Bronchial epithelial cell (primary cell): Measurements from ENCODE around the gene WDFY3. TPM values are rescaled to one million over a fixed set of nuclear protein-coding genes. Genes with fewer than 3 reads are reported as not detected.
"Not testable (repeated sequence)": the region's sequence is repeated elsewhere in the genome, so short reads cannot be mapped to it uniquely, and the experiment has no call there.

Experiments
- DNase-seq: peaks from one replicate; pipeline ENCODE4 v3.0.0-alpha.2; 2010; ENCODE audit warnings: low read depth
- FAIRE-seq: peaks from 2 replicates; lab custom pipeline; 2011; peaks lifted over from hg19 to GRCh38; lab: Jason Lieb, UNC
- H3K27me3 ChIP-seq: 2 replicates; pipeline ENCODE4 v1.5.1; 2011; ENCODE audit warnings: low read length; ENCODE audit not compliant: control insufficient read depth, insufficient read depth
- H3K36me3 ChIP-seq: 2 replicates; pipeline ENCODE4 v1.5.1; 2011; ENCODE audit warnings: low read length; ENCODE audit not compliant: control insufficient read depth, insufficient read depth
- H3K4me3 ChIP-seq: 2 replicates; pipeline ENCODE4 v1.5.1; 2011; ENCODE audit warnings: mild to moderate bottlenecking, low read depth, low read length, control low read depth
- total RNA-seq: library from RNA; depleted of rRNA; stranded (reverse); fragments of >200 nt; gene quantifications from 2 replicates; pipeline ENCODE4 v1.2.1, GENCODE V29; 2014
- TF ChIP-seq, protein P1 (sequence below): IDR thresholded peaks from 2 replicates; pipeline ENCODE4 v1.5.1; 2011; ENCODE audit warnings: mild to moderate bottlenecking, moderate library complexity, low read length, control low read depth, inconsistent platforms; ENCODE audit not compliant: insufficient read depth, severe bottlenecking

WDFY3 gene
- total RNA-seq, 1 donor from 2014 or later, result 33.2 TPM

DNA sequence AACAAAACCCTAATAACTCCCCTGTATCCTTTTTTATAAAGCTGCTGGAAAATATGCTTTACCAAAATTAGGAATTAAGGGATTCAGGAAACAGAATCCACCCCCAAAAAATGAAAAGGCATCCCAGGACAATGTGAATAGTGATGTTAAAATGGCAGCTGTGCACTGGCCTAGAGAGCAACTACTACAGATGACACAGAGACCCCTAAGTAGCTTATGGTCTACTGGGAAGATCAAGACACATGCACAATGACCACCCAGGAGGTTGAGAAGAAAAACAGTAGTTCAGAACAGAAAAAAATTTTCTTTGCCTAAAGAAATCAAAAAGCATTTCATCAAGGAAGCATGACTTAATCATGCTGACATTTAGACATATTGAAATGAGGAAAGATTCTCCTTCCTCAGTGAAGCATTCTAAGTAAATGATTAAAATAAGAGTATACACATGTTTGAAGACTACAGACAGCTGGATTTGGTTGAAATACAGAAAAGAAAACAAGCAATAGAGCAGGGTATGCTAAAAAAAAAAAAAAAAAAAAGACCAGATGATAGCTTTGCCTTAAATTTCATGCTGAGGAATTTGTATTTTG lies 117.3 kb downstream of the WDFY3 start:
- Histone ChIP-seq H3K27me3 (no peaks in the 10 kb centered on the region), H3K4me3 (no peak overlapping the region), H3K36me3 (no peaks in the 10 kb centered on the region)
- no peak for DNase-seq
- FAIRE-seq, result no peak
- TF ChIP-seq, protein P1, sequence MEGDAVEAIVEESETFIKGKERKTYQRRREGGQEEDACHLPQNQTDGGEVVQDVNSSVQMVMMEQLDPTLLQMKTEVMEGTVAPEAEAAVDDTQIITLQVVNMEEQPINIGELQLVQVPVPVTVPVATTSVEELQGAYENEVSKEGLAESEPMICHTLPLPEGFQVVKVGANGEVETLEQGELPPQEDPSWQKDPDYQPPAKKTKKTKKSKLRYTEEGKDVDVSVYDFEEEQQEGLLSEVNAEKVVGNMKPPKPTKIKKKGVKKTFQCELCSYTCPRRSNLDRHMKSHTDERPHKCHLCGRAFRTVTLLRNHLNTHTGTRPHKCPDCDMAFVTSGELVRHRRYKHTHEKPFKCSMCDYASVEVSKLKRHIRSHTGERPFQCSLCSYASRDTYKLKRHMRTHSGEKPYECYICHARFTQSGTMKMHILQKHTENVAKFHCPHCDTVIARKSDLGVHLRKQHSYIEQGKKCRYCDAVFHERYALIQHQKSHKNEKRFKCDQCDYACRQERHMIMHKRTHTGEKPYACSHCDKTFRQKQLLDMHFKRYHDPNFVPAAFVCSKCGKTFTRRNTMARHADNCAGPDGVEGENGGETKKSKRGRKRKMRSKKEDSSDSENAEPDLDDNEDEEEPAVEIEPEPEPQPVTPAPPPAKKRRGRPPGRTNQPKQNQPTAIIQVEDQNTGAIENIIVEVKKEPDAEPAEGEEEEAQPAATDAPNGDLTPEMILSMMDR, result no peak

GRCh38 chr4:84848432-84848831 lies 118.1 kb downstream of the WDFY3 start:
- no peaks in the 10 kb centered on the region for H3K27me3 ChIP-seq
- DNase-seq, result no peak
- H3K36me3 ChIP-seq, result no peaks in the 10 kb centered on the region
- FAIRE-seq, result no peak
- H3K4me3 ChIP-seq, result no peak overlapping the region
- TF ChIP-seq, protein P1, result no peak

GRCh38 chr4:84847978-84848377 lies 118.5 kb downstream of the WDFY3 start:
- DNase-seq (no peak), FAIRE-seq (no peak)
- Histone ChIP-seq H3K27me3 (no peaks in the 10 kb centered on the region), H3K4me3 (no peak overlapping the region), H3K36me3 (no peaks in the 10 kb centered on the region)
- TF ChIP-seq, protein P1, result no peak

DNA sequence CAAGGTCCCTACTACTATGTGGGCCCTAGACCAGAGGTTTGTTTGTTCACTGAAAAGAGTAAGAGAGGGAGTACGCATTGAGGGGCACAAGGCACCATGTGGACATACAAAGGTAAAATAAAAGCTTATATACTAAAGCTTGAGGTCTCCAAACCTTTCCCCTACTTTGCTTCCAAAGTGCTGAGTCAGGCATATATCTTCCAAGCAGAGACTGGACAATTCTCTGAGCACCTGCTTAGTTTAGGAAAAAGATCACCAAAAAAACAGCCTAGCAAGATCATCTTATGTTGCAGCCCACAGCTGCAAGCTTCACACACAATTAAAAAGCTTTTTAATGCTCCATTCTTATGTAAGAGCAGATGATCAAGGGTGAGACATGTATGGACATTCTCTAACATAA lies 119.5 kb downstream of the WDFY3 start:
- DNase-seq (no peak), FAIRE-seq (no peak)
- Histone ChIP-seq H3K4me3 (no peak overlapping the region), H3K27me3 (no peaks in the 10 kb centered on the region), H3K36me3 (no peaks in the 10 kb centered on the region)
- TF ChIP-seq, protein P1, result no peak

- Histone ChIP-seq H3K4me3 (no peak overlapping the region), H3K27me3 (no peaks in the 10 kb centered on the region), H3K36me3 (peaks cover 4% of the 10 kb centered on the region)
- FAIRE-seq (no peak), DNase-seq (no peak)
- TF ChIP-seq, protein P1, result no peak
These were observed 125.1 kb downstream of the WDFY3 start for GRCh38 chr4:84841435-84841834.

- Histone ChIP-seq H3K27me3 (no peaks in the 10 kb centered on the region), H3K4me3 (no peak overlapping the region), H3K36me3 (peaks cover 4% of the 10 kb centered on the region)
- TF ChIP-seq, protein P1, result no peak
- FAIRE-seq (no peak), DNase-seq (no peak)
These were observed 128.7 kb downstream of the WDFY3 start for GRCh38 chr4:84837751-84838150.

DNA sequence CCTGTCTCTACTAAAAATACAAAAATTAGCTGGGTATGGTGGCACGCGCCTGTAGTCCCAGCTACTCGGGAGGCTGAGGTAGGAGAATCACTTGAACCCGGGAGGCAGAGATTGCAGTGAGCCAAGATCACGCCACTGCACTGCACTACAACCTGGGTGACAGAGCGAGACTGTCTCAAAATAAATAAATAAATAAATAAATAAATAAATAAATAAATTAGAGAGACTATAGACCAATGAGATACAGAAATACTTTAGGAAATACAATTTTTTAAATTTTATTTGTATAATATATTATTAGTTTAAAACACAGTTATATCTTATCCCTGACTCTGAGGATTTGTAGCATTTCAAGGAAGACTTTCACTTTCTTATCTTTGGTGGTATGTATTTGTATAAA lies 136.9 kb downstream of the WDFY3 start:
- not testable (repeated sequence) for H3K27me3 ChIP-seq, H3K36me3 ChIP-seq, FAIRE-seq, H3K4me3 ChIP-seq, DNase-seq
